Measurements from ENCODE around the gene TDRKH.
A peak's percentile ranks its signal among the peaks of the same experiment; 100 is the strongest.
"Not testable (repeated sequence)": the region's sequence is repeated elsewhere in the genome, so short reads cannot be mapped to it uniquely, and the experiment has no call there.

The TDRKH gene

GRCh38 chr1:151775894-151776664, 14.2 kb downstream of the TDRKH start:
- no peaks in the 10 kb centered on the region for H3K9me3 ChIP-seq (ENCODE audit: low read length)
- peaks cover 45% of the 10 kb centered on the region for H3K36me3 ChIP-seq (ENCODE audit: insufficient read depth, low read length)
- no peaks in the 10 kb centered on the region for H3K4me1 ChIP-seq (ENCODE audit: insufficient read depth, low read length)

GRCh38 chr1:151774256-151774922, 15.9 kb downstream of the TDRKH start:
- Histone ChIP-seq H3K36me3 (ENCODE audit: insufficient read depth, low read length) (peaks cover 40% of the 10 kb centered on the region), H3K9ac (ENCODE audit: low read length) (no peak overlapping the region), H3K9me3 (ENCODE audit: low read length) (no peaks in the 10 kb centered on the region), H3K27ac (ENCODE audit: low read depth, low read length) (no peak overlapping the region), H3K27me3 (ENCODE audit: control insufficient read depth in 1 of 2, insufficient read depth in 2 of 2, low read length in 2 of 2) (no peaks in the 10 kb centered on the region), H3K4me3 (ENCODE audit: low read depth in 1 of 2, low read length in 2 of 2) (no peak overlapping the region), H3K4me1 (ENCODE audit: insufficient read depth, low read length) (no peaks in the 10 kb centered on the region)

More at GRCh38 chr1:151775894-151776664, 14.2 kb downstream of the TDRKH start:
- no peak overlapping the region for H3K9ac ChIP-seq (ENCODE audit: low read length)
- H3K27ac ChIP-seq (ENCODE audit: low read depth, low read length): no peak overlapping the region
- H3K27me3 ChIP-seq (ENCODE audit: control insufficient read depth in 1 of 2, insufficient read depth in 2 of 2, low read length in 2 of 2): no peaks in the 10 kb centered on the region
- H3K4me3 ChIP-seq (ENCODE audit: low read depth in 1 of 2, low read length in 2 of 2): no peak overlapping the region

- Histone ChIP-seq H3K27me3 (ENCODE audit: control insufficient read depth in 1 of 2, insufficient read depth in 2 of 2, low read length in 2 of 2) (no peaks in the 10 kb centered on the region), H3K27ac (ENCODE audit: low read depth, low read length) (no peak overlapping the region), H3K4me3 (ENCODE audit: low read depth in 1 of 2, low read length in 2 of 2) (no peak overlapping the region), H3K36me3 (ENCODE audit: insufficient read depth, low read length) (peaks cover 34% of the 10 kb centered on the region), H3K9me3 (ENCODE audit: low read length) (no peaks in the 10 kb centered on the region), H3K9ac (ENCODE audit: low read length) (no peak overlapping the region), H3K4me1 (ENCODE audit: insufficient read depth, low read length) (no peaks in the 10 kb centered on the region)
Observed at GRCh38 chr1:151773702-151774101, 16.6 kb downstream of the TDRKH start.

GRCh38 chr1:151769270-151769669, 21.0 kb downstream of the TDRKH start:
- not testable (repeated sequence) for H3K27me3 ChIP-seq (ENCODE audit: control insufficient read depth in 1 of 2, insufficient read depth in 2 of 2, low read length in 2 of 2); H3K9me3 ChIP-seq (ENCODE audit: low read length); H3K4me1 ChIP-seq (ENCODE audit: insufficient read depth, low read length); H3K4me3 ChIP-seq (ENCODE audit: low read depth in 1 of 2, low read length in 2 of 2); H3K9ac ChIP-seq (ENCODE audit: low read length); H3K27ac ChIP-seq (ENCODE audit: low read depth, low read length); H3K36me3 ChIP-seq (ENCODE audit: insufficient read depth, low read length)

- H3K27me3 ChIP-seq (ENCODE audit: control insufficient read depth in 1 of 2, insufficient read depth in 2 of 2, low read length in 2 of 2); H3K9me3 ChIP-seq (ENCODE audit: low read length); H3K36me3 ChIP-seq (ENCODE audit: insufficient read depth, low read length); H3K9ac ChIP-seq (ENCODE audit: low read length); H3K4me1 ChIP-seq (ENCODE audit: insufficient read depth, low read length); H3K4me3 ChIP-seq (ENCODE audit: low read depth in 1 of 2, low read length in 2 of 2); H3K27ac ChIP-seq (ENCODE audit: low read depth, low read length): not testable (repeated sequence)
Observed at GRCh38 chr1:151768351-151769066, 21.8 kb downstream of the TDRKH start.

- Histone ChIP-seq H3K9ac (ENCODE audit: low read length) (peak overlapping the region; percentile 89), H3K27ac (ENCODE audit: low read depth, low read length) (peak overlapping the region; percentile 73), H3K4me3 (ENCODE audit: low read depth in 1 of 2, low read length in 2 of 2) (peak overlapping the region; percentile 35 to 89), H3K4me1 (ENCODE audit: insufficient read depth, low read length) (peaks cover 9% of the 10 kb centered on the region), H3K36me3 (ENCODE audit: insufficient read depth, low read length) (peaks cover 16% of the 10 kb centered on the region), H3K9me3 (ENCODE audit: low read length) (no peaks in the 10 kb centered on the region), H3K27me3 (ENCODE audit: control insufficient read depth in 1 of 2, insufficient read depth in 2 of 2, low read length in 2 of 2) (no peaks in the 10 kb centered on the region)
Observed at GRCh38 chr1:151763990-151764389, 26.3 kb downstream of the TDRKH start.

GRCh38 chr1:151762941-151763921, 27.1 kb downstream of the TDRKH start, which contains the start of gene MRPL9:
Gene MRPL9 (minus strand): TSS chr1:151763496. CDS start chr1:151763479, 17 bp downstream.
- no peaks in the 10 kb centered on the region for H3K9me3 ChIP-seq (ENCODE audit: low read length)
- peaks cover 9% of the 10 kb centered on the region for H3K4me1 ChIP-seq (ENCODE audit: insufficient read depth, low read length)
- peaks cover 19% of the 10 kb centered on the region for H3K36me3 ChIP-seq (ENCODE audit: insufficient read depth, low read length)
- H3K9ac ChIP-seq (ENCODE audit: low read length): peak within 1 kb of the TSS; percentile 89
- H3K4me3 ChIP-seq (ENCODE audit: low read depth in 1 of 2, low read length in 2 of 2): peak within 1 kb of the TSS; percentile 35 to 89
- no peaks in the 10 kb centered on the region for H3K27me3 ChIP-seq (ENCODE audit: control insufficient read depth in 1 of 2, insufficient read depth in 2 of 2, low read length in 2 of 2)
- peak within 1 kb of the TSS; percentile 73 for H3K27ac ChIP-seq (ENCODE audit: low read depth, low read length)

- Histone ChIP-seq H3K27me3 (ENCODE audit: control insufficient read depth in 1 of 2, insufficient read depth in 2 of 2, low read length in 2 of 2) (no peaks in the 10 kb centered on the region), H3K4me3 (ENCODE audit: low read depth in 1 of 2, low read length in 2 of 2) (no peak overlapping the region), H3K9me3 (ENCODE audit: low read length) (no peaks in the 10 kb centered on the region), H3K4me1 (ENCODE audit: insufficient read depth, low read length) (peaks cover 9% of the 10 kb centered on the region), H3K27ac (ENCODE audit: low read depth, low read length) (no peak overlapping the region), H3K36me3 (ENCODE audit: insufficient read depth, low read length) (peaks cover 27% of the 10 kb centered on the region), H3K9ac (ENCODE audit: low read length) (no peak overlapping the region)
Observed at GRCh38 chr1:151760597-151761385, 29.5 kb downstream of the TDRKH start.

GRCh38 chr1:151759241-151759640, 31.1 kb downstream of the TDRKH start:
- peaks cover 6% of the 10 kb centered on the region for H3K4me1 ChIP-seq (ENCODE audit: insufficient read depth, low read length)
- H3K27me3 ChIP-seq (ENCODE audit: control insufficient read depth in 1 of 2, insufficient read depth in 2 of 2, low read length in 2 of 2): no peaks in the 10 kb centered on the region
- no peaks in the 10 kb centered on the region for H3K9me3 ChIP-seq (ENCODE audit: low read length)
- H3K36me3 ChIP-seq (ENCODE audit: insufficient read depth, low read length): peaks cover 27% of the 10 kb centered on the region
- no peak overlapping the region for H3K9ac ChIP-seq (ENCODE audit: low read length)
- H3K27ac ChIP-seq (ENCODE audit: low read depth, low read length): no peak overlapping the region
- H3K4me3 ChIP-seq (ENCODE audit: low read depth in 1 of 2, low read length in 2 of 2): no peak overlapping the region

- H3K9ac ChIP-seq (ENCODE audit: low read length): no peak overlapping the region
- H3K36me3 ChIP-seq (ENCODE audit: insufficient read depth, low read length): peaks cover 22% of the 10 kb centered on the region
- H3K27me3 ChIP-seq (ENCODE audit: control insufficient read depth in 1 of 2, insufficient read depth in 2 of 2, low read length in 2 of 2): no peaks in the 10 kb centered on the region
- H3K27ac ChIP-seq (ENCODE audit: low read depth, low read length): no peak overlapping the region
- H3K4me3 ChIP-seq (ENCODE audit: low read depth in 1 of 2, low read length in 2 of 2): no peak overlapping the region
- no peaks in the 10 kb centered on the region for H3K4me1 ChIP-seq (ENCODE audit: insufficient read depth, low read length)
- no peaks in the 10 kb centered on the region for H3K9me3 ChIP-seq (ENCODE audit: low read length)
Observed at GRCh38 chr1:151756291-151756690, 34.0 kb downstream of the TDRKH start.
